HG03558 (cell line): ENCODE measurements around the gene SLC16A2.
A peak's percentile ranks its signal among the peaks of the same experiment; 100 is the strongest.

Experiments
- ATAC-seq: cut with Tn5 transposase; IDR thresholded peaks from one replicate; pipeline ENCODE4 v1.9.1; 2021; ENCODE audit warnings: moderate number of reproducible peaks; ENCODE audit not compliant: unreplicated experiment; ENCODE audit errors: extremely low read depth

The SLC16A2 gene

DNA sequence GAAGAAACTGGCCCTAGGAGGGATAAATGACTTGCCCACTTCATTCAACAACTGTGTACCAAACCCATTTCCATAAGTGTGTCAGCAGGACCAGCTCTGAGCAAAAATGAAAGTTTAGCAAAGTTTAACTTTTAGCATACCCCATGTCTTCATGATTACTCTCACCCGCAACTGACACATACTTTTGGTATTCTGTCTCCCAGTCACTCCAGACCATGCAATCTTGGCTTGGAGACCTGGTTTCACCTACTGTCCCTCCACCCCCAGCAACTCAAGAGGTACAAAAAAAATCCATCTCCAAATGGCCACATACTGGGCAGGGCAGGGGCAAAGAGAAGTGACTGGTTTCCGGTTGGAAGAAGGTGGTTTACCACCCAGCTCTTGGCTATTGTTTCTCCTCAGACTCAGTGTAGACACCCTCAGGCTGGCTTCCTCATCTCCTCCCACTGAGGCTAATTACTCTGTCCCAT is 113.3 kb downstream of the SLC16A2 start:
- no peak for ATAC-seq

DNA sequence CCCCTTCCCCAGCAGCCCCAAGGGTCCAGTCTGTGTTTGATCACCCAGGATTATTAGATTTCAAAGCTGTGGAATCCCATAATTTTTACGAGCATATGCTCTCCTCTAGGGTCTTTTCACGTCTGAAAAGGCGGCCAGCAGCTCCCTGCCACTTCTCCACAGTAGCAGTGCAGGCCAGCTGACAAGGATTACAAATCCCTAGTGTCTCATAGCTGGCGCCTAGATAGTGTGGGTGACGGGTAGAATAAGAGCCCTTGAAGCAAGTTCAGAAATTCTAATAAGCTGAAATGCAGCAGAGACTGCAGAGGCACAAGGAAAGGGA is 113.8 kb downstream of the SLC16A2 start:
- ATAC-seq, result no peak

DNA sequence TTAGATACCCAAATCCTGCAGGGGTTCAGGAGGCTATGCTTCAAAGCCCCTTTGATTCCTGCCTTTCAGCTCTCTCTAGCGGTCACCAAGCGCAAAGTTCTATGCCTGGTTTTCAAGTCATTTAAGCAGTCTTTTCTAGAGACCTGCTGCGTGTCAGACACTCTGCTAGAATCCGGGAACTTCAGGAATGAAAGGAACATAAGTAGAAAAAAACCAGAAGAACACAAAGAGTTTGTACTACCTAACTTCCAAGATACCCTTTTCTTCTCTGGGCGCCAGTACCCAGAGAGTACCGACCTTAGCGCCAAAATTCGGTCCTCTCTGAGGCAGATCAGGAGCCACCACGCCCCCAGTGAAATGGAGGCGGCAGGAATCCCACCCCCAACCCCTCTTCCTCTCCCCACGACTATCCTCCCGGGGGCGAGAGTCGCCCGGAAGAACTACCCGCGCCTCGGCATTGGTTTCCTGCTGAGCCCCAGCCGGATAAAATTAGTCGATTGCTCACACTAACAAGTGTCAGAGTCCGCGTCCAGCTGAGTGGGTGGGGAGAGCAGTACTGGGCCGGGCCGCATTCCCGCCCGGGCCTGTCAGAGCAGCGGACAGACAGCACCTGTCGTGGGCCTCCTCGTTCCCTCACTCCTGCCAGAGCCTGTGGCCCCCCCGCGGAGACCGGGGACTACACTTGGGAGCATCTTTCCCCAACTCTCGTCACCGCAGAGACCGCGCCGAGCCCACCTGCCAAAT is 114.3 kb downstream of the SLC16A2 start:
- ATAC-seq, result no peak

DNA sequence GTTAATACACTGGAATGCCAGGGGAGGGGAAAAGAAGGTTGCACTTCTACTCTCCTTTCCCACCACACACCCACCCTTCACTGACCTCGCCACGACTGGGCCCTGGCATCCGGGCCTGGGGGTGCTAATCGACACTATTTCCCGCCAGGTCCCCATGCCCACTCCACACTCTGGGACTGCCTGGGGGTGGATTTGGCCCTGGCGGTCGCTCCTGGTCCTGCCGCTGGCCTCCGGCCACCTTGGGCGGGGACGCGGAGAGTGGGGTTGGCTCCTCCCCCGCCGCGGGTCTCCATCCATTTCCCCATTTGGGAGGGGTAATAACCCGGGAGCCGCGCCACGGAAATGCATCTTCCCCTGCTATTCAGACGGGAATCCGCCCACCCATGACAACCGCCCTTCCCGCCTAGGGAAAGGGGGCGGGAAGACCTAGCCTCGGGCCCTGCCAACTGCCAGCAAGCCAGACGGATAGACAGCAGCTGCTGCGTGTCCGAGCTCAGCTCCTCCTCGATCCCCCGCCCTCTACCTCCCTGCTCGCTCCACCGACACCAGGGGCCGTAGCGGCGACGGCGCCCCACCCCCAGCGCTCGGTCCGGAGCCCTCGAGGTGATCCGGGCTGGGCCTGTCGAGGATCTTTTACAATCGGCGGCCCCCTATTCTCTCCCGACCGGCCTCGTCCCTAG is 115.0 kb downstream of the SLC16A2 start:
- ATAC-seq, result no peak

DNA sequence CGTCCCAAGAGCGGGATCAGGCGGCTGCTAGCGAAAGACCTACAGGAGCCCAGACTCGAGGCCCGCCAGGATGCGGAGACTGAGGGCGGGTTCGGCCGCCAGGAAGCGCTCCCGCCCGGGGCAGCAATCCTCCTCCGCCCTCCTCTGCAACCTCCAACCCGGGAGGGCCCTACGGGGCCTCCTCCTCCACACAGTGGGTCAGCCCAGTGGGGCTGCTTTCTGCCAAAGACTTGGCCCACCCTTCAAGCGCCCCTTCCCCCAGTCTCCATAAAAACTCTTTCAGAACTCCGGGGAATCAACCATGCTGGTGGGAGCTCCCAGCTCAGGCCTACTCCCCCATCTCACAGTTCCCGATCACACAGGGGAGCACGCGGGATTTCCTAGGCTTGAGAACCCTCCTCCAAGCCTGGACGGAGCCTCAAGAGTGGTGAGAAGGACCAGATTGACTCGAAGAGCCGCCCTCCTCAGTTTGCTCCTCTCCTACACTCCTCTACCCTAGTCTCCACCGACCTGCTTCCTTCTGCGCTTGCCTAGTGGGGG is 115.6 kb downstream of the SLC16A2 start:
- ATAC-seq, result no peak

DNA sequence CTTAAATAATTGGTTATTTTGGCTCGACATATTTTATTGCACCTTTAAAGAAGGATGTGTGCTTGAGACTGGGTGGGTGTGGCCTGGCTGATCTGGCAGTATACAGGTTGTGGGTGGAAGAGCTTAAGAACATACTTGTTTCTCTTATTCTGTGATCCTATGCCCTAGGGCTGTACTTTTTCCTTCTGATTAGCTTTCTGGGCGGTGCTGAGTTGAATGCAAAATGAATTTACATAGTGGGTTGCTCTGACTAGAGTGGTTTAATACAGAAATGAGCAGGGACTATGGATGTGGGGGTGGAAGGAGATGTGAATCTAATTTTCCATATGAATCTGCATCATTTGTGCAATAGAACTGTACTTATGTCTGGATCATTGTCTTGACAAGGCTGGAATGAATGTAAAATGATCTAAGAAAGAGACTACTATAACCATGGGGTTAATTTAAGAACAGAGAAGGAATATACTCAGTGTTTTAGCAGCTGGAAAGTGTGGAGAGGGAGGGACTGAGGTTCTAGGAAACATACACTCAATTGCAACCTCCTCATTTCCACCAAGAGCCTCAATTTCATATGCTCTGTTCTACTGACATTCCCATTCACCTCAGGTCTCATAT is 119.4 kb downstream of the SLC16A2 start:
- ATAC-seq, result no peak

DNA sequence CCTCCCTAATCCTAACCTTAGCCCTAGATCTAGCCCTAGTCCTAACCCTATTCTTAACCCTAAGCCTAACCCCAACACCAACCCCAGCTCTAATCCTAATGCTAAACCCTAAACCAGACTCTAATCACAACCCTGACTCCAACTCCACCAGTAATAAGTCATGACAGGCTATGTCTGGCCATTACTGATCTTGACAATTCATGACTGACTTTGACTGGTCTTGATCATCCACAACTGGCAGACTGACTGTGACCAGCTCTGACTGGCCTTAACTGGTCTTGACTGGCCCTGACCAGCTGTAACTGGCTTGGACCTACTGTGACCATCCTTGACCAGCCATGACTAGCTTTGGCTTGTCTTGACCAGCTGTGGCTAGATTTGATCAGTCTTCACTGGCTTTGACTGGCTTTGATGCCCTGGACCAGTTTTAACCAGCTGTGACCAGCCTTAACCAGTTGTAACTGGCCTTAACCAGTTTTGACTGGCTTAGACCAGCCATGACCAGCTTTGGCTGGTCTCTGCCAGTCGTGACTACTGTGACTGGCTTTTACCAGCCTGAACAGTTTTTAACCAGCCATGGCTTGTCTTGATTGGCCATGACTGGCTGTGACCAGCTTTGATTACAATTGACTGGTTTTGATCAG is 124.7 kb downstream of the SLC16A2 start:
- ATAC-seq, result no peak

DNA sequence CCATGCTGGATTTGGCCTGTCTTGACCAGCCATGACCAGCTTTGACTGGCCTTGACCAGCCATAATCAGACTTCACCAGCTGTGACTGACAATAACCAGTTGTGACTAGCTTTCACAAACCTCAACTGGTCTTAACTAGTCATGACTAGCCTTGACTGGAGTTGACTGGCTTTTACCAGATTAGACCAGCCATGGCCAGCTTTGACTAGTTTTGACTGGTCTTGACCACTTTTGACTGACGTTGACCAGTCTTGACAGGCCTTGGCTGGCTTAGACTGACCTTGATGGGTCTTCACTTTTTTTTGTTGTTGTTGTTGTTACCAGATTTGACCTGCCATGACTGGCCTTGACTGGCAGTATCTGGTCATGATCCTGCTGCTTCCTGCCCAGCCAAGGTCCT is 125.7 kb downstream of the SLC16A2 start:
- ATAC-seq, result no peak

DNA sequence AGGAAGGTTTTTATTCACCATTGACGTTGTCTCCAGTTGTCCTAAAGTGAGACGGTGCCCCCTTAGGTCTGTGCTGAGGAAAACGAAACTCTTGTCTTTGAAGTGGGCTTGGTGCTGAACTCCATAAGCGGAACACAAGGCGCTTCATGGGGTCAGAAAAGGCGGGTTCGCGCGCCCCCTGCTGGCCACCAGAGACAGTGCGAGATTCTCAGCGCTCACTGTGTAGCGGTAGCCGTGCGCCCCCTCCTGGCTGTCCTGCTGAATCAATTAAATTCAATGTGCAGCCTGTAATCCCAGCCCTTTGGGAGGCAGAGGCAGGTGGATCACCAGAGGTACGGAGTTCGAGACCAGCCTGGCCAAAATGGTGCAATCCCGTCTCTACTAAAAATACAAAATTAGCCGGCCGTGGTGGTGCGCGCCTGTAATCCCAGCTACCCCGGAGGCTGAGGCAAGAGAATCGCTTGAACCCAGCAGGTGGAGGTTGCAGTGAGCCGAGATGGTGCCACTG is 129.1 kb downstream of the SLC16A2 start:
- peak; percentile 52 for ATAC-seq

DNA sequence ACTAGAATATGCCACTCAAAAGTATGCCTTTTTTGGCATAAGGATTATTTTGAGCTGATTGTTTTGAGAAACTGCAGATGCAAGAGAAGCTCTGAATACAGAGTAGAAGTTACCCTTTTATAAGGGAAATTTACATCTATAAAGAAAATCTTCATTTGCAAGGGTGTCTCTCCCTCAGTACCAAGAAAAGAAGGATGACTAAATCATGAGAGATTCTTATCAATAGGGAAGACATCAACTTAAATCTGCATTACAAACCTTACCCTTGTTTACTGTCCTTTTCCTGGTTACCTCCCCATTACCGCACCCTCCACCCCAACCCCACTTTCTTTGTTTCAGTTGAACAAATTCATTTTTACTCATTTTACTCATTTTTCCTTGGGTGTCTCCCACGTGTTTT is 130.6 kb downstream of the SLC16A2 start:
- no peak for ATAC-seq

DNA sequence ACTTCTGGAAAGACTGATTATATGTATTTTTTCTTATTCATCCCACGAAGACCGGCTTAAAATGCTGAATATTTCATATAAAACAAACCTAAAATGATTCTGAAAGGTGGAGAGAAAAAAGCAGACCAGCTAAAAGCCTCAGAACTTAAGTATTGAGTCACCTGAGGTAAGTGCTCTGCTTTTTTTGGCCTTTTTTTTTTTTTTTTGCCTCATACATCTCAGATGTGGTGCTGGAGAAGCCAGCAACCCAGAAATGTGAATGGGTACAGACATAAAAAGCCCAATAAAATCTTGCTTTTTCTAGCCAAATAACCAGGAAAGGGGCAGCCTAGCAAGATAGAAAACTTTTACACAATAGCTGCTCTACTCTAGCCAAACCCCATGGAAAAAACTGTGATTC is 136.1 kb downstream of the SLC16A2 start:
- ATAC-seq, result no peak

DNA sequence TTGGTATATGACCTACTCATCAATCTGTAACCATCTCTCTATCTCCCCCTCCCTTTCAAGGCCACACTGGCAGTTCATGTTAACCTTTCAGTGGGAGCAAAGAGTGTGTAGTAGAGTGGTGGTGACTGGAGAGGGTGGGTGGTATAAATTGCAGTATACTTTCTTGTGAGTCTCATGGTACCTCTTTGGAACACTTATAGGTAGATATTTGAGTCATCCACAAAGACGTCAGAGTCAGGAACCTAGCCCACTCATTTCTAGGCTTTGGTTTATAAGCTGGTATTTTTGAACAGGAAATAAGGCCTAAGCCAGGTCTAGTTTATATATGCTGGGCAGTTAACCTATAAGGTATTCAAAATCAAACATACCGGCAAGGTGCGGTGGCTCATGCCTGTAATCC is 156.8 kb downstream of the SLC16A2 start:
- no peak for ATAC-seq

DNA sequence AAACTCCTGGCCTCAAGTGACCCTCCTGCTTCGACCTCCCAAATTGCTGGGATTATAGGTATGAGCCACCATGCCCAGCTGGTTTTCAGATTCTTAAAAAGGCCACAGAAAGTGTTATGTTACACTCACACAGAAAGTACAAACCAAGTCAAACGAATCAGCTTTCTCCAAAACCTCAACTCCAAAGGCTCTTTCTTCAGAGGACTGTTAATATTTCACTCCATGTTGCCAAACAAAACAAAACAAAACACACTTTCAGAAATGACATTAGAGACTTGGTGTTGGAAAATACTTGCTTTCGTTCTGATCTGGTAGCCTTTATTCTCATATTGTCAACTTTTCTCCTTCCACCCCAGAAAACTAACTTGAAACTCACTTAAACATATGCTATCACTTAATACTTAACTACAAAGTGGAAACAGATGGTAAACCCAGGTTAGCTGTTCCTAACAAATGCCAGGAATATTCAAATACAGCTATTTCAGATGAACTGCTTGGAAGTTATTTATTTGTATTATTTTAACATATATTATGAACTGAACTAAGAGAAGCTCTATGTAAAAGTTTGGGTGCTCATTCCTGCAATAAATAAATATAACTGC is 158.4 kb downstream of the SLC16A2 start:
- ATAC-seq, result no peak
